Osteoblast (primary cell): ENCODE measurements around the gene IRF2BPL. TPM values are rescaled to one million over a fixed set of nuclear protein-coding genes. Genes with fewer than 3 reads are reported as not detected.

ENCODE experiments used
- DNase-seq: peaks from one replicate; pipeline ENCODE4 v3.0.0; 2011; ENCODE audit warnings: low spot score, mixed read lengths; ENCODE audit not compliant: insufficient read length; ENCODE audit errors: missing footprints
- H2AFZ ChIP-seq: 2 replicates; pipeline ENCODE4 v1.6.0; 2011; ENCODE audit warnings: mild to moderate bottlenecking, low read length
- H3K27ac ChIP-seq: 2 replicates; pipeline ENCODE4 v1.5.1; 2011; ENCODE audit warnings: mild to moderate bottlenecking, low read depth, low read length, moderate library complexity
- H3K27me3 ChIP-seq: 2 replicates; pipeline ENCODE4 v1.6.0; 2012; ENCODE audit warnings: mild to moderate bottlenecking, control low read depth, inconsistent platforms, low read length, moderate library complexity; ENCODE audit not compliant: insufficient read depth
- H3K36me3 ChIP-seq: 2 replicates; pipeline ENCODE4 v1.5.1; 2011; ENCODE audit warnings: mild to moderate bottlenecking, low read length, control low read depth, moderate library complexity; ENCODE audit not compliant: insufficient read depth
- H3K4me1 ChIP-seq: 2 replicates; pipeline ENCODE4 v1.5.1; 2011; ENCODE audit warnings: mild to moderate bottlenecking, low read length, control low read depth, moderate library complexity; ENCODE audit not compliant: insufficient read depth
- H3K4me2 ChIP-seq: 2 replicates; pipeline ENCODE4 v1.6.0; 2011; ENCODE audit warnings: mild to moderate bottlenecking, low read length; ENCODE audit not compliant: insufficient read depth
- H3K4me3 ChIP-seq: fragments of 200-600 bp; sonication (generic); 3 replicates; pipeline ENCODE4 v1.5.1; 2012; ENCODE audit warnings: mild to moderate bottlenecking, low read length, inconsistent platforms; ENCODE audit not compliant: insufficient read depth
- H3K79me2 ChIP-seq: 2 replicates; pipeline ENCODE4 v1.6.0; 2012; ENCODE audit warnings: mild to moderate bottlenecking, low read length, control low read depth, inconsistent platforms; ENCODE audit not compliant: insufficient read depth
- H3K9me3 ChIP-seq: 2 replicates; pipeline ENCODE4 v1.5.1; 2011; ENCODE audit warnings: low read depth, low read length, control low read depth
- H4K20me1 ChIP-seq: 2 replicates; pipeline ENCODE4 v1.6.0; 2012; ENCODE audit warnings: mild to moderate bottlenecking, low read length, control low read depth; ENCODE audit not compliant: insufficient read depth
- CTCF ChIP-seq: IDR thresholded peaks from 2 replicates; pipeline ENCODE4 v1.5.1; 2011; ENCODE audit warnings: mild to moderate bottlenecking, low read depth, low read length, moderate library complexity; ENCODE audit errors: extremely low read depth
- total RNA-seq: library from RNA; depleted of rRNA; stranded (reverse); fragments of >200 nt; gene quantifications from 2 replicates; pipeline ENCODE4 v1.2.3, GENCODE V29; 2012

The IRF2BPL gene
- total RNA-seq, 1 donor: 26.4 TPM

- H2AFZ ChIP-seq: no peak overlapping the region
- H3K9me3 ChIP-seq: no peaks in the 10 kb centered on the region
- peaks cover 4% of the 10 kb centered on the region for H3K4me1 ChIP-seq
- TF ChIP-seq CTCF: no peak
- no peaks in the 10 kb centered on the region for H3K27me3 ChIP-seq
- no peak overlapping the region for H3K4me3 ChIP-seq
- H3K27ac ChIP-seq: no peak overlapping the region
- no peaks in the 10 kb centered on the region for H3K79me2 ChIP-seq
- no peaks in the 10 kb centered on the region for H4K20me1 ChIP-seq
- no peak for DNase-seq
- no peak overlapping the region for H3K4me2 ChIP-seq
- H3K36me3 ChIP-seq: no peaks in the 10 kb centered on the region
These were observed 29.6 kb downstream of the IRF2BPL start for GRCh38 chr14:76998910-76999309.

GRCh38 chr14:76997257-76997970 lies 31.1 kb downstream of the IRF2BPL start:
- no peak overlapping the region for H3K4me2 ChIP-seq
- no peaks in the 10 kb centered on the region for H3K9me3 ChIP-seq
- no peaks in the 10 kb centered on the region for H4K20me1 ChIP-seq
- H2AFZ ChIP-seq: no peak overlapping the region
- H3K27me3 ChIP-seq: no peaks in the 10 kb centered on the region
- DNase-seq: no peak
- no peak for TF ChIP-seq CTCF
- H3K79me2 ChIP-seq: no peaks in the 10 kb centered on the region
- H3K36me3 ChIP-seq: no peaks in the 10 kb centered on the region
- H3K4me1 ChIP-seq: peaks cover 4% of the 10 kb centered on the region
- no peak overlapping the region for H3K27ac ChIP-seq
- H3K4me3 ChIP-seq: no peak overlapping the region

GRCh38 chr14:76996563-76997146 lies 31.9 kb downstream of the IRF2BPL start:
- Histone ChIP-seq H3K4me1 (peaks cover 4% of the 10 kb centered on the region), H3K36me3 (no peaks in the 10 kb centered on the region), H3K27me3 (no peaks in the 10 kb centered on the region), H3K4me2 (no peak overlapping the region), H3K27ac (no peak overlapping the region), H3K4me3 (no peak overlapping the region), H3K9me3 (no peaks in the 10 kb centered on the region), H2AFZ (no peak overlapping the region), H3K79me2 (no peaks in the 10 kb centered on the region), H4K20me1 (no peaks in the 10 kb centered on the region)
- no peak for TF ChIP-seq CTCF
- no peak for DNase-seq

- no peaks in the 10 kb centered on the region for H3K36me3 ChIP-seq
- no peak overlapping the region for H2AFZ ChIP-seq
- no peak for DNase-seq
- no peak for TF ChIP-seq CTCF
- H3K27ac ChIP-seq: no peak overlapping the region
- H3K9me3 ChIP-seq: no peaks in the 10 kb centered on the region
- peaks cover 4% of the 10 kb centered on the region for H3K4me1 ChIP-seq
- H4K20me1 ChIP-seq: no peaks in the 10 kb centered on the region
- H3K79me2 ChIP-seq: no peaks in the 10 kb centered on the region
- no peak overlapping the region for H3K4me2 ChIP-seq
- no peaks in the 10 kb centered on the region for H3K27me3 ChIP-seq
- H3K4me3 ChIP-seq: no peak overlapping the region
These were observed 33.1 kb downstream of the IRF2BPL start for GRCh38 chr14:76995279-76996035.
